Measurements from ENCODE around the gene GALK2. TPM values are rescaled to one million over a fixed set of nuclear protein-coding genes. Genes with fewer than 3 reads are reported as not detected.

Gene GALK2
- total RNA-seq, 6 experiments from 2014 or later = 22.5 to 35.4 (median 29.4) TPM

DNA sequence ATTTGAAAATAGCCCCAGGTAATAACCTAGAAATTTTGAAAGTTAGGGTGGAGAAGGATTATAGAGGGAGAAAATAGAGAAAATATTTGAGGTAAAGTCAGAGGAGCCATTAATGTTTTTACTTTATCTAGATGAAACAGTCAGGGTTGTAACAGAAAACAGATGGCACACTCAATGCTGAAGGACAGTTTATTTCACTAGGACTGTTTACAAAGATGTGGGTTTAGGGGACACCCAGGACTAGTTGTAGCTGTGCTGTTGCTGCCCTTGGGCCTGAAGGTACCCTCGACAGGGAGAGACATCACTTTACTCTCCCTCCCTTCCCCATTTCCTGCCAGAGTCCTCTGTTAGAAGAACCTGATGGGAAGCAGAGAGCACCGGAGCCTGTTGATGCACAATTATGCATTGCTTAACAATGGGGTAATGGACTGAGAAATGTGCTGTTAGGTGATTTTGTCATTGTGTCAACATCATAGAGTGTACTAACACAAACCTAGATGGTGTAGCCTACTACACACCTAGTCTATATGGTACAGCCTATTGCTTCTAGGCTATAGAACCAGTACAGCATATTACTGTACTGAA, 103.8 kb downstream of the GALK2 start:
- no peak for DNase-seq
- WGBS (ENCODE audit: insufficient coverage, low coverage, low lambda C conversion rate, missing lambda C conversion rate) = 90% methylated on average over 2 of the region's 2 CpGs
- Histone ChIP-seq H3K27me3 (no peaks in the 10 kb centered on the region), H3K27ac (no peak overlapping the region), H3K36me3 (no peaks in the 10 kb centered on the region), H3K4me1 (peaks cover 0 to 3% (median 0%) of the 10 kb centered on the region in 4 donors), H3K9me3 (no peaks in the 10 kb centered on the region), H3K4me3 (no peak overlapping the region)
- intact Hi-C loops (cut with DNase I) = no loop called here
- TF ChIP-seq, protein P1, sequence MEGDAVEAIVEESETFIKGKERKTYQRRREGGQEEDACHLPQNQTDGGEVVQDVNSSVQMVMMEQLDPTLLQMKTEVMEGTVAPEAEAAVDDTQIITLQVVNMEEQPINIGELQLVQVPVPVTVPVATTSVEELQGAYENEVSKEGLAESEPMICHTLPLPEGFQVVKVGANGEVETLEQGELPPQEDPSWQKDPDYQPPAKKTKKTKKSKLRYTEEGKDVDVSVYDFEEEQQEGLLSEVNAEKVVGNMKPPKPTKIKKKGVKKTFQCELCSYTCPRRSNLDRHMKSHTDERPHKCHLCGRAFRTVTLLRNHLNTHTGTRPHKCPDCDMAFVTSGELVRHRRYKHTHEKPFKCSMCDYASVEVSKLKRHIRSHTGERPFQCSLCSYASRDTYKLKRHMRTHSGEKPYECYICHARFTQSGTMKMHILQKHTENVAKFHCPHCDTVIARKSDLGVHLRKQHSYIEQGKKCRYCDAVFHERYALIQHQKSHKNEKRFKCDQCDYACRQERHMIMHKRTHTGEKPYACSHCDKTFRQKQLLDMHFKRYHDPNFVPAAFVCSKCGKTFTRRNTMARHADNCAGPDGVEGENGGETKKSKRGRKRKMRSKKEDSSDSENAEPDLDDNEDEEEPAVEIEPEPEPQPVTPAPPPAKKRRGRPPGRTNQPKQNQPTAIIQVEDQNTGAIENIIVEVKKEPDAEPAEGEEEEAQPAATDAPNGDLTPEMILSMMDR (IDR thresholded peaks at IDR 0.05) = no peak
- no peak for TF ChIP-seq POLR2A (IDR thresholded peaks at IDR 0.05)
- no peak for ATAC-seq

DNA sequence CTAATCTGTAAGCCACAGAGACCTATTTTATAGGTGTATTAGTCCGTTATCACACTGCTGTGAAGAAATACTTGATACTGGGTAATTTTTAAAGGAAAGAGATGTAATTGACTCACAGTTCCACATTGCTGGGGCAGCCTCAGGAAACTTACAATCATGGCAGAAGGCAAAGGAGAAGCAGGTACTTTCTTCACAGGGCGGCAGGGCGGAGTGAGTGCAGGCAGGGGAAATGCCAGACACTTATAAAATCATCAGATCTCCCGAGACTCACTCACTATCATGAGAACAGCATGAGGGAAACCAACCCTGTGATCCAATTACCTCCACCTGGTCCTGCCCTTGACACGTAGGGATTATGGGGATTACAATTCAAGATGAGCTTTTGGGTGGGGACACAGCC, 108.7 kb downstream of the GALK2 start:
- ATAC-seq = no peak
- no peaks in the 10 kb centered on the region for H3K9me3 ChIP-seq
- H3K4me3 ChIP-seq = no peak overlapping the region
- 97% methylated on average over 5 of the region's 5 CpGs for WGBS (ENCODE audit: insufficient coverage, low coverage, low lambda C conversion rate, missing lambda C conversion rate)
- peaks cover 0 to 3% (median 0%) of the 10 kb centered on the region in 4 donors for H3K36me3 ChIP-seq
- no peaks in the 10 kb centered on the region for H3K27me3 ChIP-seq
- DNase-seq = no peak
- intact Hi-C loops (cut with DNase I) = no loop called here
- no peak overlapping the region for H3K27ac ChIP-seq
- peaks cover 0 to 3% (median 0%) of the 10 kb centered on the region in 4 donors for H3K4me1 ChIP-seq
- no peak for TF ChIP-seq POLR2A (IDR thresholded peaks at IDR 0.05)
- TF ChIP-seq, protein P1 (IDR thresholded peaks at IDR 0.05) = no peak

DNA sequence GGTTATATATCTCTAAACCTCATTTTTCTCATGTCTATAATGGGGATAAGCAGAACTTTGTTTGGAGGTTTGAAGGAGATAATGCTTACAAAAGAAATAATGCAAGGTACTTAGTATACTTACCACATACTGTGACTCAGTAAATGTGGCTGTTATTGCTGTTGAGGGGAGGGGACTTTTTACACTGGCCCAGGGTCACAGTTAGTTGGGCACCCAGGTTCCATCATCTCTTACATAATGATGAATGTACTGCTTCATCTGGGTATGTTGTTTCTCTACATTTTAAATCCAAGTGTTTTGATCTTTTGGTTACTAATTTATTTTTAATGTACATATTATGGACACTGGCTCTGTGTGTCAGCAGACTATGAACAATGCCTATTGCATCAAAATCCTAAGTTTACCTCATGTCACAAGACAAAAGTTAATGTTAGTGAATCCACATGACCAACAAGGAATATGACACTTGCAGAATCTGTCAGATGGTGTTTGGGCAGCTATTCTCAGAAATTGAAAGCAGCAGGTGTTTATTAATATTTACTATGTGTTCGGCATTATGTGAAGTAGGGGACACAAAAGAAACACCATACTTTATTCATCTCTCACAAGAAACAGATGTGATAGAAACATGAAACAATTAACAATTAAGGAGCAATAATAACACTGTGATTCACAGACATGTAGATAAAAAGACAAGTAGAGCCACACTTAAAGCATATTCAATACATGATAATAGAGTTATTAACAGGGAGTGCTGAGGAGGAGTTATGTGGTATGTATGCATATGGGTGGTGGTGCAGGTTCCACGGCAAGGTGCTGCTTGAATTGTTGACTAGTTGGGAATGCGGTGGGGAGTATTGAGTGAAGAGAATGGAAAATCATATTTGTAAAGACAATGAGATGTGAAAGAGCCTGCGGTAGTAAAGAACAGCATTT, 109.7 kb downstream of the GALK2 start:
- Histone ChIP-seq H3K4me1 (peaks cover 0 to 3% (median 0%) of the 10 kb centered on the region in 4 donors), H3K4me3 (no peak overlapping the region), H3K36me3 (peaks cover 0 to 3% (median 0%) of the 10 kb centered on the region in 4 donors), H3K27ac (no peak overlapping the region), H3K9me3 (no peaks in the 10 kb centered on the region), H3K27me3 (no peaks in the 10 kb centered on the region)
- ATAC-seq (no peak), DNase-seq (no peak)
- intact Hi-C loops (cut with DNase I) = no loop called here
- TF ChIP-seq, protein P1 (IDR thresholded peaks at IDR 0.05) = no peak
- TF ChIP-seq POLR2A (IDR thresholded peaks at IDR 0.05) = no peak
- 97% methylated on average over 4 of the region's 4 CpGs for WGBS (ENCODE audit: insufficient coverage, low coverage, low lambda C conversion rate, missing lambda C conversion rate)

DNA sequence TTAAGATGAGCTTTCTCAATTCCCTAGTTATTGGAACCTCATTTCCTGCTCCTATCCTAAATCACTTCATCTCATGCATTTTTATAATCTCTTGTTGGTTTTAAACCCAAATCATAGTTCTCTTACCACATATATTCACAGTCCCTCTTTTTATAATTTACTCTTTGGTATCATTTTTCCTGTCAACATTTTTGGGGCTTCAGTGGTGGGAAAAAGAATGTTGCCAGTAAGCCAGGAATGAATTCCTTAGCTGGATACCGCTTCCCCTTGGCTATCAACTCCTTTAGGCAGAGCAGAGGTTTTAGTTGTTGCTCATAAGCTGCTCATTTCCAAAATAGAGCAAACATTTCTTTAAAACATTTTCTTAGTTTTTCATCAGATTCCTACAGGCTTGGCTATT, 112.3 kb downstream of the GALK2 start:
- Histone ChIP-seq H3K36me3 (peaks cover 0 to 3% (median 0%) of the 10 kb centered on the region in 4 donors), H3K27ac (no peak overlapping the region), H3K27me3 (no peaks in the 10 kb centered on the region), H3K4me3 (no peak overlapping the region), H3K9me3 (no peaks in the 10 kb centered on the region), H3K4me1 (no peaks in the 10 kb centered on the region)
- ATAC-seq (no peak), DNase-seq (no peak)
- WGBS (ENCODE audit: insufficient coverage, low coverage, low lambda C conversion rate, missing lambda C conversion rate) = 85% methylated on average over 1 of the region's 1 CpG
- intact Hi-C loops (cut with DNase I) = no loop called here
- TF ChIP-seq, protein P1 (IDR thresholded peaks at IDR 0.05) = no peak

Measured in right lobe of liver (tissue), 6 donors.